PC-9 (cell line): Measurements from ENCODE around the gene MCF2L. TPM values are rescaled to one million over a fixed set of nuclear protein-coding genes. Genes with fewer than 3 reads are reported as not detected.

Experiments
- BruUV-seq: library from RNA; stranded (reverse); fragments of 400-500 nt; replicated peaks from 2 replicates; lab custom pipeline; 2021; lab: Mats Ljungman, UMichigan
- CTCF ChIA-PET: fragments of 300-600 bp; sonication (Branson Sonifier 250); formaldehyde crosslinking; loops from one replicate; lab custom pipeline; 2022; ENCODE audit warnings: antibody characterized with exemption; lab: Charles Lee
- POLR2A ChIA-PET: fragments of 300-600 bp; sonication (Branson Sonifier 250); formaldehyde crosslinking; loops from one replicate; lab custom pipeline; 2022; ENCODE audit warnings: antibody characterized with exemption; ENCODE audit not compliant: unreplicated experiment; lab: Charles Lee
- DNase-seq, 2 experiments: peaks; one replicate each; pipeline versions ENCODE4 v3.0.0 to v3.0.0-alpha.2; 2015 to 2022; ENCODE audit warnings: mixed read lengths in 1 of 2
- H2AFZ ChIP-seq: fragments of 200-600 bp; sonication (generic); 2 replicates; pipeline ENCODE4 v1.8.1; 2017; ENCODE audit warnings: antibody characterized with exemption
- H3F3A ChIP-seq: fragments of 200-600 bp; sonication (generic); 2 replicates; pipeline ENCODE4 v1.8.1; 2017; ENCODE audit warnings: antibody characterized with exemption, mild to moderate bottlenecking, low read depth; ENCODE audit not compliant: insufficient read depth
- H3K27ac ChIP-seq: fragments of 200-600 bp; sonication (generic); 2 replicates; pipeline ENCODE4 v1.6.1; 2016; ENCODE audit warnings: mixed run types
- H3K27me3 ChIP-seq: fragments of 200-600 bp; sonication (generic); 2 replicates; pipeline ENCODE4 v1.6.1; 2016; ENCODE audit warnings: low read depth, mixed run types; ENCODE audit not compliant: insufficient read depth
- H3K36me3 ChIP-seq: fragments of 200-600 bp; sonication (generic); 2 replicates; pipeline ENCODE4 v1.6.1; 2016; ENCODE audit warnings: low read depth, mixed run types
- H3K4me1 ChIP-seq: fragments of 200-600 bp; sonication (generic); replicated peaks from 2 replicates; pipeline ENCODE4 v1.6.1; 2016; ENCODE audit warnings: mixed run types; ENCODE audit not compliant: insufficient read depth
- H3K4me2 ChIP-seq: fragments of 200-600 bp; sonication (generic); 2 replicates; pipeline ENCODE4 v1.6.1; 2017; ENCODE audit warnings: mixed run types
- H3K4me3 ChIP-seq: fragments of 200-600 bp; sonication (generic); 2 replicates; pipeline ENCODE4 v1.6.1; 2016; ENCODE audit warnings: mixed run types
- H3K79me2 ChIP-seq: fragments of 200-600 bp; sonication (generic); 2 replicates; pipeline ENCODE4 v1.6.1; 2017; ENCODE audit warnings: low read depth, mixed run types
- H3K9me2 ChIP-seq: fragments of 200-600 bp; sonication (generic); 2 replicates; pipeline ENCODE4 v1.8.1; 2017; ENCODE audit warnings: mild to moderate bottlenecking; ENCODE audit not compliant: insufficient read depth
- H3K9me3 ChIP-seq: fragments of 200-600 bp; sonication (generic); 2 replicates; pipeline ENCODE4 v1.8.1; 2016; ENCODE audit warnings: low read depth; ENCODE audit not compliant: insufficient read depth
- H4K20me1 ChIP-seq: fragments of 200-600 bp; sonication (generic); 2 replicates; pipeline ENCODE4 v1.8.1; 2017; ENCODE audit not compliant: insufficient read depth
- CTCF ChIP-seq: fragments of 200-600 bp; sonication (generic); conservative IDR thresholded peaks from 2 replicates; pipeline ENCODE4 v1.6.1; 2017; ENCODE audit warnings: mixed run types, antibody characterized with exemption, mild to moderate bottlenecking, moderate library complexity
- EZH2 ChIP-seq: fragments of 200-600 bp; sonication (generic); IDR thresholded peaks from 2 replicates; pipeline ENCODE4 v1.8.0; 2017; ENCODE audit warnings: antibody characterized with exemption, low read depth
- intact Hi-C: fragments of 100-400 bp; cut with micrococcal nuclease; formaldehyde crosslinking; loops from one replicate; pipeline ENCODE4 v1.10.0; 2022; ENCODE audit not compliant: unreplicated experiment
- total RNA-seq: library from RNA; stranded (reverse); gene quantifications from 2 replicates; pipeline ENCODE4 v1.2.3, GENCODE V29; 2021

Gene MCF2L
- total RNA-seq, 1 experiment from 2014 or later, result 28.2 TPM

GRCh38 chr13:113050734-113051431 lies 81.9 kb downstream of the MCF2L start:
- DNase-seq, result no peak
- H3K9me3 ChIP-seq, result no peaks in the 10 kb centered on the region
- H3F3A ChIP-seq, result peaks cover 9% of the 10 kb centered on the region
- peaks cover 14% of the 10 kb centered on the region for H3K4me1 ChIP-seq
- CTCF ChIA-PET, result no interaction called here
- H2AFZ ChIP-seq, result no peak overlapping the region
- H3K27me3 ChIP-seq, result no peaks in the 10 kb centered on the region
- H3K27ac ChIP-seq, result no peak overlapping the region
- H3K9me2 ChIP-seq, result no peaks in the 10 kb centered on the region
- H3K36me3 ChIP-seq, result no peaks in the 10 kb centered on the region
- H3K4me2 ChIP-seq, result no peak overlapping the region
- no peaks in the 10 kb centered on the region for H3K79me2 ChIP-seq
- no TSS peak for BruUV-seq
- intact Hi-C loops, result no loop called here
- no peak overlapping the region for H3K4me3 ChIP-seq
- no peaks in the 10 kb centered on the region for H4K20me1 ChIP-seq
- POLR2A ChIA-PET, result no interaction called here
- TF ChIP-seq EZH2 (no peak), CTCF (no peak)

GRCh38 chr13:113051641-113052040 lies 82.6 kb downstream of the MCF2L start:
- no peaks in the 10 kb centered on the region for H3K36me3 ChIP-seq
- intact Hi-C loops, result no loop called here
- no peak overlapping the region for H3K27ac ChIP-seq
- no peak overlapping the region for H3K4me3 ChIP-seq
- TF ChIP-seq EZH2, result no peak
- no peak for TF ChIP-seq CTCF
- no peaks in the 10 kb centered on the region for H4K20me1 ChIP-seq
- H3K9me2 ChIP-seq, result no peaks in the 10 kb centered on the region
- H2AFZ ChIP-seq, result no peak overlapping the region
- BruUV-seq, result no TSS peak
- ChIA-PET CTCF (no interaction called here), POLR2A (no interaction called here)
- H3K79me2 ChIP-seq, result no peaks in the 10 kb centered on the region
- no peaks in the 10 kb centered on the region for H3K9me3 ChIP-seq
- H3K4me1 ChIP-seq, result peaks cover 14% of the 10 kb centered on the region
- peaks cover 9% of the 10 kb centered on the region for H3F3A ChIP-seq
- H3K27me3 ChIP-seq, result no peaks in the 10 kb centered on the region
- DNase-seq, result no peak
- no peak overlapping the region for H3K4me2 ChIP-seq

- Histone ChIP-seq H3K27ac (no peak overlapping the region), H3F3A (peaks cover 9% of the 10 kb centered on the region), H3K4me1 (peaks cover 14% of the 10 kb centered on the region), H3K27me3 (no peaks in the 10 kb centered on the region), H3K36me3 (no peaks in the 10 kb centered on the region), H3K4me2 (no peak overlapping the region), H3K4me3 (no peak overlapping the region), H3K9me2 (no peaks in the 10 kb centered on the region), H3K79me2 (no peaks in the 10 kb centered on the region), H2AFZ (no peak overlapping the region), H4K20me1 (no peaks in the 10 kb centered on the region), H3K9me3 (no peaks in the 10 kb centered on the region)
- intact Hi-C loops, result no loop called here
- ChIA-PET POLR2A (no interaction called here), CTCF (interaction anchor here (0.7 kb wide), 1 partner anchor 12 kb away, joined by 4 read pairs; no protein-coding TSS in a partner anchor)
- BruUV-seq, result no TSS peak
- DNase-seq, result no peak
- TF ChIP-seq CTCF (no peak), EZH2 (no peak)
These were observed 83.2 kb downstream of the MCF2L start for GRCh38 chr13:113052206-113052605.
